Hepatocyte (in vitro differentiated cells): ENCODE results near the gene GDA. TPM values are rescaled to one million over a fixed set of nuclear protein-coding genes. Genes with fewer than 3 reads are reported as not detected.
A peak's percentile ranks its signal among the peaks of the same experiment; 100 is the strongest.
"Not testable (repeated sequence)": the region's sequence is repeated elsewhere in the genome, so short reads cannot be mapped to it uniquely, and the experiment has no call there.

Source experiments
- DNase-seq: peaks from one replicate; pipeline ENCODE4 v3.0.0-alpha.2; 2016; ENCODE audit warnings: low spot score
- H2AFZ ChIP-seq: fragments of 200-600 bp; sonication (generic); 2 replicates; pipeline ENCODE4 v1.6.0; 2016; ENCODE audit warnings: antibody characterized with exemption, mild to moderate bottlenecking
- H3K27ac ChIP-seq: fragments of 200-600 bp; sonication (generic); 2 replicates; pipeline ENCODE4 v1.5.1; 2016; ENCODE audit warnings: mild to moderate bottlenecking
- H3K27me3 ChIP-seq: fragments of 200-600 bp; sonication (generic); 2 replicates; pipeline ENCODE4 v1.6.1; 2016
- H3K36me3 ChIP-seq: fragments of 200-600 bp; sonication (generic); replicated peaks from 2 replicates; pipeline ENCODE4 v1.5.1; 2016; ENCODE audit warnings: low read depth; ENCODE audit not compliant: insufficient read depth
- H3K4me1 ChIP-seq: fragments of 200-600 bp; sonication (generic); 2 replicates; pipeline ENCODE4 v1.5.1; 2016; ENCODE audit warnings: mild to moderate bottlenecking, moderate library complexity; ENCODE audit not compliant: insufficient read depth
- H3K4me2 ChIP-seq: fragments of 200-600 bp; sonication (generic); 2 replicates; pipeline ENCODE4 v1.6.0; 2016
- H3K4me3 ChIP-seq: fragments of 200-600 bp; sonication (generic); 2 replicates; pipeline ENCODE4 v1.5.1; 2016; ENCODE audit warnings: mild to moderate bottlenecking
- H3K79me2 ChIP-seq: fragments of 200-600 bp; sonication (generic); 2 replicates; pipeline ENCODE4 v1.6.0; 2017; ENCODE audit warnings: mild to moderate bottlenecking
- H3K9me2 ChIP-seq: fragments of 200-600 bp; sonication (generic); replicated peaks from 2 replicates; pipeline ENCODE4 v1.6.0; 2017; ENCODE audit warnings: mild to moderate bottlenecking; ENCODE audit not compliant: insufficient read depth
- H3K9me3 ChIP-seq: fragments of 200-600 bp; sonication (generic); 2 replicates; pipeline ENCODE4 v1.5.1; 2016; ENCODE audit warnings: low read depth, mild to moderate bottlenecking
- H4K20me1 ChIP-seq: fragments of 200-600 bp; sonication (generic); 2 replicates; pipeline ENCODE4 v1.6.0; 2016; ENCODE audit warnings: mild to moderate bottlenecking; ENCODE audit not compliant: insufficient read depth, poor library complexity, severe bottlenecking
- CTCF ChIP-seq: fragments of 200-600 bp; sonication (generic); IDR thresholded peaks from 2 replicates; pipeline ENCODE4 v1.5.1; 2016; ENCODE audit warnings: antibody characterized with exemption, mild to moderate bottlenecking; ENCODE audit not compliant: poor library complexity
- EZH2 ChIP-seq: fragments of 200-600 bp; sonication (generic); IDR thresholded peaks from 2 replicates; pipeline ENCODE4 v1.6.1; 2016; ENCODE audit warnings: antibody characterized with exemption, mild to moderate bottlenecking, borderline replicate concordance
- EZH2phosphoT487 ChIP-seq: fragments of 200-600 bp; sonication (generic); IDR thresholded peaks from one replicate; pipeline ENCODE4 v1.6.1; 2018; ENCODE audit warnings: antibody characterized with exemption, mild to moderate bottlenecking, low read depth, moderate library complexity; ENCODE audit not compliant: unreplicated experiment, severe bottlenecking
- WGBS: methylation state at CpG from one replicate; pipeline ENCODE4 v1.1.6; 2016; ENCODE audit warnings: low lambda C conversion rate; ENCODE audit errors: missing lambda C conversion rate; 5-methylcytosine and 5-hydroxymethylcytosine counted together
- polyA plus RNA-seq: library from polyadenylated mRNA; unstranded; fragments of >200 nt; fragmentation: Nextera tagmentation; extraction: Ambion mirVana; gene quantifications from 2 replicates; pipeline ENCODE4 v1.2.1, GENCODE V29; 2016
- total RNA-seq: library from RNA; depleted of rRNA; stranded (reverse); fragments of >200 nt; gene quantifications from 2 replicates; pipeline ENCODE4 v1.2.3, GENCODE V29; 2014

Gene GDA
- total and polyA plus RNA-seq, 2 experiments from 2014 or later: 14.4 to 23.6 TPM

- WGBS: 72% methylated on average over 2 of the region's 2 CpGs
Measured at GRCh38 chr9:72289401-72289800, 140.2 kb downstream of the GDA start.

GRCh38 chr9:72290311-72290710 is 141.1 kb downstream of the GDA start:
- no peaks in the 10 kb centered on the region for H3K27me3 ChIP-seq
- H3K4me1 ChIP-seq: peaks cover 21% of the 10 kb centered on the region
- DNase-seq: no peak
- no peak overlapping the region for H2AFZ ChIP-seq
- TF ChIP-seq CTCF (no peak), EZH2 (no peak), EZH2phosphoT487 (no peak)
- H3K36me3 ChIP-seq: no peaks in the 10 kb centered on the region
- no peak overlapping the region for H3K27ac ChIP-seq
- H3K9me3 ChIP-seq: no peaks in the 10 kb centered on the region
- 95% methylated on average over 2 of the region's 2 CpGs for WGBS
- no peaks in the 10 kb centered on the region for H3K79me2 ChIP-seq
- H3K4me2 ChIP-seq: no peak overlapping the region
- no peaks in the 10 kb centered on the region for H4K20me1 ChIP-seq
- H3K4me3 ChIP-seq: no peak overlapping the region
- no peaks in the 10 kb centered on the region for H3K9me2 ChIP-seq

More at GRCh38 chr9:72289401-72289800, 140.2 kb downstream of the GDA start:
- TF ChIP-seq EZH2phosphoT487: no peak
- no peak for TF ChIP-seq CTCF
- TF ChIP-seq EZH2: no peak
- Histone ChIP-seq H3K9me3 (no peaks in the 10 kb centered on the region), H3K4me1 (peaks cover 15% of the 10 kb centered on the region), H2AFZ (no peak overlapping the region), H3K27me3 (no peaks in the 10 kb centered on the region), H3K27ac (no peak overlapping the region), H4K20me1 (no peaks in the 10 kb centered on the region), H3K9me2 (no peaks in the 10 kb centered on the region), H3K4me2 (no peak overlapping the region), H3K79me2 (no peaks in the 10 kb centered on the region), H3K36me3 (no peaks in the 10 kb centered on the region), H3K4me3 (no peak overlapping the region)
- no peak for DNase-seq

GRCh38 chr9:72291576-72291975 is 142.3 kb downstream of the GDA start:
- WGBS: 86% methylated on average over 5 of the region's 5 CpGs

GRCh38 chr9:72292256-72292682 is 143.0 kb downstream of the GDA start:
- no peaks in the 10 kb centered on the region for H3K79me2 ChIP-seq
- H3K27ac ChIP-seq: peak overlapping the region; percentile 79
- H3K36me3 ChIP-seq: no peaks in the 10 kb centered on the region
- TF ChIP-seq EZH2phosphoT487: no peak
- TF ChIP-seq CTCF: peak; percentile 60
- TF ChIP-seq EZH2: no peak
- no peaks in the 10 kb centered on the region for H3K27me3 ChIP-seq
- 23% methylated on average over 2 of the region's 2 CpGs for WGBS
- peaks cover 23% of the 10 kb centered on the region for H3K4me1 ChIP-seq
- DNase-seq: peak; percentile 60
- H2AFZ ChIP-seq: no peak overlapping the region
- H3K9me2 ChIP-seq: no peaks in the 10 kb centered on the region
- no peaks in the 10 kb centered on the region for H4K20me1 ChIP-seq
- no peak overlapping the region for H3K4me3 ChIP-seq
- H3K9me3 ChIP-seq: no peaks in the 10 kb centered on the region
- peak overlapping the region; percentile 52 for H3K4me2 ChIP-seq

More at GRCh38 chr9:72291576-72291975, 142.3 kb downstream of the GDA start:
- H3K79me2 ChIP-seq, H3K9me2 ChIP-seq, H3K9me3 ChIP-seq, H3K4me3 ChIP-seq, H3K27ac ChIP-seq, H4K20me1 ChIP-seq, DNase-seq, H3K36me3 ChIP-seq, H2AFZ ChIP-seq, H3K27me3 ChIP-seq, H3K4me2 ChIP-seq: not testable (repeated sequence)
- H3K4me1 ChIP-seq: peaks cover 23% of the 10 kb centered on the region
